GM18499 (cell line): ENCODE results near the gene TEKT2.

Experiments
- ATAC-seq: cut with Tn5 transposase; IDR thresholded peaks from one replicate; pipeline ENCODE4 v1.9.1; 2021; ENCODE audit warnings: moderate number of reproducible peaks; ENCODE audit not compliant: insufficient read depth, unreplicated experiment

TEKT2 gene

GRCh38 chr1:36126005-36126716 lies 42.3 kb downstream of the TEKT2 start:
- no peak for ATAC-seq

DNA sequence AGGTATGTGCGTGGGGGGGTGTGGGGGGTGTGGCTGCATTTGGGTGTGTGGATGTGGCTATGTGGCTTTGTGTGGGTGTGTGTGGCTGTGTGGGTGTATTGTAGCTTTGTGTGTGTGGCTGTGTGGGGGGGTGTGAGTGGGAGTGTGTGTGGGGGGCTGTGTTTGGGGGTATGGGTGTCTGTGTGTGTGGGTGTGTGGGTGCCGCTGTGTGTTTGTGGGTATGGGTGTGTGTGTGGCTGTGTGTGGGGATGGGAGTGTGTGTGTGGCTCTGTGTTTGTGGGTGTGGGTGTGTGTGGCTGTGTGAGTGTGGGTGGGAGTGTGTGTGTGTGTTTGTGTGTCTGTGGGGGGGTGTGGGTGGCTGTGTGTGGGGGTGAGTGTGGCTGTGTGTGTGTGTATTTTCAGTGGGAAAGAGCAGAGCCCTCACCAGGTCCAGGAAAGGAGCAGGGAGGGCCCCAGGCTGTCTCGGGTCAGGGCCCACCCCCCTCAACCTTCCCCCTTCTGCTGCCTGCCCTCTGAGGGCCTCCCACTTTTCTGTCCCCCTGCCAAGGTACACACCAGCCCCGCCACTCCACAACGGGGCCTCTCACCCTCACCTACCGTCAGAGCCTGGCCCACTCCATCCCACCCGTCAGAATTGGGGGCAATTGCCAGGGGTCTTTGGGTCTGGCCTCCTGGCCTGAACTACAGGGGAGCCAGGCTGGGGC lies 43.1 kb downstream of the TEKT2 start:
- no peak for ATAC-seq

- no peak for ATAC-seq
These were observed 44.4 kb downstream of the TEKT2 start for GRCh38 chr1:36128126-36128904.

GRCh38 chr1:36128905-36129206 lies 45.0 kb downstream of the TEKT2 start:
- no peak for ATAC-seq

GRCh38 chr1:36132029-36132428 lies 48.1 kb downstream of the TEKT2 start:
- no peak for ATAC-seq

DNA sequence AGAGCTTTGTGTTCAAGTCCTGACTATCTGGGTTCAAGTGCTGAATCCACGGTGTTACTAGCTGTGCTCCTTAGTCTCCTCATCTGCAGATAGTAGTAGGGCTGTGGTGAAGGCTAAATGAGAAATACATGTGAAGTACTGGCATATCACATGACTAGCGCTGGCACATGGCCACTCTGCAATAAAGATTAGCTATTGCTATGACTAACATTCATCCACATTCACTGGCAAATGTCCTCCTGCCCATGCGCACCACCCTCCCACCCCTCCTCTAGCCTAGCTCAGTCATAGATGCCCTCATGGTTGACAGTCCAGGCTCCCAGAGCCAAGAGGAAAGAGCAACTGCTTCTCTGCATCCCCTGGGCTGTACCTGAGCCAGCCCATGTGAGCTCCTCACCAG lies 49.6 kb downstream of the TEKT2 start:
- no peak for ATAC-seq

DNA sequence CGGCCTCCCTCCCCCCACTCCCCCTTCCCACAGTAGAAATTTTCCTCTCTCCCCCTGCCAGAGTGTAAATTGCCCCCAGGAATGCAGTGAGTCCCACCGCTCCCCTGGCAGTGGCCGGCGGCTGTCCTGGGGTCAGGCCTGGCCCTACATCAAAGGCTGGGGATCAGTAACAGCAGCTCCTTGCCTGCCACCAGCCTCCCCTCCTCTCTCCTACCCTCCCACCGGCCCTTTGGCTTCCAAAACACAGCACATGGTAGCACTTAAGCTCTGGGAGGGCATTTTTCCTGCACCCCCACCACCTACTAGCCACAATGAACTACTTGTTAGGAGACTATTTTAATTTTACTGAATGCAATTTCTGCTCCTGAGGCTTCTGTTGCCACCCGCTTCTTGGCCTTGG lies 50.1 kb downstream of the TEKT2 start:
- ATAC-seq = no peak

GRCh38 chr1:36134505-36135329 lies 50.8 kb downstream of the TEKT2 start:
- no peak for ATAC-seq

- no peak for ATAC-seq
These were observed 51.4 kb downstream of the TEKT2 start for GRCh38 chr1:36135330-36135667.

GRCh38 chr1:36135796-36136195 lies 51.9 kb downstream of the TEKT2 start:
- no peak for ATAC-seq

DNA sequence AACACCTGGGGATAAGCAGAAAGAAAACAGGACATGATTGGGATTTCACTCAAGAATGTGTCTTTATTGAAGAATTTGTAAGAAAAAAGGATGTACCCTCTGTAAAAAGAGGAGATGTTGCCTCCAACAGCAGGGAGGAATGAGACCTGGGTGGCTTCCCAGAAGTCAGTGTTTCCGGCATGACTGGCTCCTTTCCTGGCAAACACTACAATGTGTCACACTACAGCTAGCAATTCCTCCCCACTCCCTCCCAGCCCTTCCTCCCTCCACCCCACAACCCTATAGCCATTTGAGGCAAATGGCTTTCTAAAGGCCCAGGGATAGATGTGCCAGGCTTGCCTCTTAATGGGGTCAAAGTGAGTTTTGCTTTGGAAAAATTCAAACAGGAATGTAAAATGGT lies 52.6 kb downstream of the TEKT2 start:
- ATAC-seq = no peak

GRCh38 chr1:36137226-36137625 lies 53.3 kb downstream of the TEKT2 start:
- no peak for ATAC-seq

- ATAC-seq = no peak
These were observed 53.9 kb downstream of the TEKT2 start for GRCh38 chr1:36137776-36138175.
